SW480 (cell line): ENCODE measurements around the gene ELAVL2.

ENCODE experiments used
- DNase-seq: peaks from one replicate; pipeline ENCODE4 v3.0.0-alpha.2; 2016; ENCODE audit warnings: low spot score

The ELAVL2 gene

GRCh38 chr9:23659346-23660006, 166.6 kb downstream of the ELAVL2 start:
- DNase-seq: no peak

DNA sequence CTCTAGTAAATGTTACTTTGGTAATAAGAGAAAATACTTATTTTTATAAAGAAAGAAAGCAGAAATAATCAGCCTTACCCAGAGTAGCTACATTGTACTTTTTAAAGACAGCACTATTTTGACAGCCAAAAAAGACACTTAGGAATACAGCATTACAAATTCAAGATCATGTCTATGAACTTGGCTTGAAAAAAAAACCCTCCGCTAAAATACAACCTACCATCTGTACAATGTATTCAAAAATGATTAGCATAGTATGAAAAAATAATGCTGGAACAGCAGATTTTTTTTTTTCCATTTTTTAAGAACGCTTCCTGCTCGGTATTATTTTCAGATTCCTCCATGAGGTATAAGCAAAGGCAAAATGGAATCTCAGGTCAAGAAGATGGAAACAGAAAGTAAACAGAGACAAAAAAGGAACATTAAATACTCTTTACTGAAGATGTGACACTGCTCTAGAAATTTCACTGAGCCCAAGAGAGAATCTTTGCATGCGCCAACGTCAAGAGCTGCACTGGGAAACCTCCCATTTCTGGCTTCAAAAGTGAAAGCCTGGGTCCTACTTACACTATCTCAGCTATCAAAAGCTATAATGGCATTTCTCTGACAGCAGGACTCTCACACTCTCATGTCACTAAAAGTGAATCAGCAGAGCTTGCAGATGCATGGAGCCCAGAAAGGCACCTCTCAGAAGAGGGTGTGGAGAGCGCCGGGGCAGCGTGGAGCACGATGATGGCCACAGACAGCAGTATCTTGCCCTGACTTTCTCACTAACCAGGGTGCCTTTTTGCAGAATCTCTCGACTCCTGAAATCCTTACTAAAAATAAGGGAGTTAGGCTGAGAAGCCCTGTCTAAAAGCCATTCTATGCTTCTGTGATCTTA, 167.4 kb downstream of the ELAVL2 start:
- no peak for DNase-seq

DNA sequence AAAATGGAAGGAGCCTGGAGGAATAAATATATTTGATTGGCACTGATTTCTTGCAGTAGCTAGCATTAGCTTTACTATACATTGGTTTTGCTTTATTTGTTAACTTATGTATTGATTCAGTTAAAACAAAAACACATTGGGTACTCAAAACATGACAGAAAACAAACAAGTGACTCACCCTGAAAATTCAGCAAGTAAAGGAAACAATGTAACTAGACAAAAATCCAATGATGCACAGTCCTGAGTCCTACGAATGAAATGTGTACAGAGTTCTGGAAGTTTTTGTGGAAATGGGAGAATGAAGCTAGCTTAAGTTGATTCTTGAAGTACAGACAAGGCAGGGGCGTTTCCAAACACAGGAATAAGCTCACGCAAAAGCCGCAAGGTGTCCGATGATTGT, 175.0 kb downstream of the ELAVL2 start:
- DNase-seq: no peak

DNA sequence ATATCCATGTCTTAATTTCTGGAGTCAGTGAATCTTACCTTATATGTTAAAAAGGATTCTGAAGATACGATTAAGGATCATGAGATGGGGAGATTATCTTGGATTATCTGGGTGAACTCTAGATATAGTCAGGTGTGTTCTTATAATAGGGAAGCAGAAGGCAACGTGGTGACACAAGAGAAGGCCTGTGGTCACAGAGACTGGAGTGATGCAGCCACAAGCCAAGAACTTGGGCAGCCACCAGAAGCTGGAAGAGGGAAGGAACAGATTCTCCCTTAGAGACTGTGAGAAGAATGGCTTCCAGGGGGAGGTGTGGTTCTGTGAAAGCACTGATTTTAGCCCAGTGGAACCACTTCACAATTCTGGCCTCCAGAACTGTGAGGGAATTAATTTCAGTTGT, 177.4 kb downstream of the ELAVL2 start:
- no peak for DNase-seq

DNA sequence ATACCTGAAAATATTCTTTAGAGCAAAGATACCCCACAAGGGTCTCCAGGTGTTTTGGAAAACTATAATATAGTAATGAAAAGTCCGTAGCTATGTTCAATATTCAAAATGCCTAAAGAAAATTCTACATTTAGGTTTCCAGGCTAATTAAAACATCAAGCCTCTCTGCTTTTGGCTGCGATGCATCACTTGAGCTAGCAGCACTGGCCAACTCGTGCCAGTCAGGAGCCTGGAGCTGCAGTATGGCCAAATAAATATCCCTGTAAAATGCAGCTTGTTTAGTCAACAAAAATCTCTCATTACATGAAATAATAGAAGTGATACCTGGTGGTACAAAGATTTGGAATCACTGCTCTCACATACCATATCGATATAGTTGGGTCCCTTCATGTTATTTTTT, 181.1 kb downstream of the ELAVL2 start:
- DNase-seq: no peak

DNA sequence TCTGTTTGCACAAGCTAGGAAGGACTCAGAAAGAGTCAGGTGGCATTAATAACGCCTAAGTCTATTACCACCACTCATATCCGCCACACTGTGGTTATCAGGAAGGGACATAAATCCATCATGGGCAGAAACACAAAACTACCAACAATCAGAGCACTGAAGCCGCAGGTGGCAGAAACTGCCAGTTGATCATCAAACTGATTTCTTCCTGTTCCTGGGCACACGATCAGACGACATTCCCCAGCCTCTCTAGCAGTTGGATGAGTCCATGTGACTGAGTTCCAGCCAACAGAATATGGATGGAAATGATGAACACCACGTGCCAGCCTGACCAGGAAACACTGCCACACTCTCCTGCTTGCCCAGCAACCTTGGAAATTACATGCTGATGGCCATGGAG, 181.7 kb downstream of the ELAVL2 start:
- no peak for DNase-seq

GRCh38 chr9:23643656-23644258, 182.3 kb downstream of the ELAVL2 start:
- DNase-seq: no peak
